Spleen (tissue), 11 donors: ENCODE measurements around the gene MSMP. TPM values are rescaled to one million over a fixed set of nuclear protein-coding genes. Genes with fewer than 3 reads are reported as not detected.
A peak's percentile ranks its signal among the peaks of the same experiment; 100 is the strongest.

ENCODE experiments used
- DNase-seq: peaks from one replicate; pipeline ENCODE4 v3.0.0-alpha.2; 2020
- H3K27ac ChIP-seq, 8 donors: fragments of 200-600 bp; sonication (generic) in 7 of 8; 1 replicate in 4 of 8; 2 replicates in 4 of 8; pipeline versions ENCODE4 v1.5.0 to v1.8.0; 2016 to 2021; ENCODE audit warnings: inconsistent platforms in 4 of 8, mild to moderate bottlenecking in 4 of 8, moderate library complexity in 1 of 8
- H3K27me3 ChIP-seq, 7 donors: fragments of 200-600 bp; sonication (generic) in 6 of 7; replicated peaks in 1 of 7; 1 replicate in 4 of 7; 2 replicates in 3 of 7; pipeline versions ENCODE4 v1.5.0 to v1.8.0; 2016 to 2021; ENCODE audit warnings: inconsistent platforms in 3 of 7, mild to moderate bottlenecking in 1 of 7
- H3K36me3 ChIP-seq, 6 donors: fragments of 200-600 bp; sonication (generic) in 5 of 6; 1 replicate in 4 of 6; 2 replicates in 2 of 6; pipeline versions ENCODE4 v1.5.0 to v1.8.0; 2016 to 2021; ENCODE audit warnings: inconsistent platforms in 2 of 6
- H3K4me1 ChIP-seq, 6 donors: fragments of 200-600 bp; sonication (generic) in 5 of 6; 1 replicate in 3 of 6; 2 replicates in 3 of 6; pipeline versions ENCODE4 v1.5.0 to v1.8.0; 2016 to 2021; ENCODE audit warnings: inconsistent platforms in 3 of 6
- H3K4me3 ChIP-seq, 8 donors: fragments of 200-600 bp; sonication (generic) in 7 of 8; 1 replicate in 4 of 8; 2 replicates in 4 of 8; pipeline versions ENCODE4 v1.5.0 to v1.8.0; 2016 to 2021; ENCODE audit warnings: inconsistent platforms in 4 of 8, mild to moderate bottlenecking in 4 of 8, moderate library complexity in 2 of 8
- H3K9me3 ChIP-seq, 8 donors: fragments of 200-600 bp; sonication (generic) in 7 of 8; 1 replicate in 4 of 8; 2 replicates in 4 of 8; pipeline versions ENCODE4 v1.5.0 to v1.8.0; 2016 to 2021; ENCODE audit warnings: inconsistent platforms in 4 of 8
- CTCF ChIP-seq, 11 experiments: fragments of 200-600 bp in 7 of 11; fragments of 450-650 bp in 4 of 11; sonication (generic) in 4 of 11; IDR thresholded peaks in 8 of 11; conservative IDR thresholded peaks in 3 of 11; 1 replicate in 7 of 11; 2 replicates in 4 of 11; pipeline versions ENCODE4 v1.4.0 to v1.8.0; 2016 to 2021; ENCODE audit warnings: antibody characterized with exemption in 11 of 11, inconsistent platforms in 4 of 11, mild to moderate bottlenecking in 1 of 11
- POLR2A ChIP-seq, 3 donors: fragments of 450-650 bp; IDR thresholded peaks; one replicate each; pipeline ENCODE4 v1.5.1; 2017; ENCODE audit warnings: antibody characterized with exemption in 3 of 3, mild to moderate bottlenecking in 1 of 3
- POLR2AphosphoS5 ChIP-seq, 3 donors: sonication (generic); formaldehyde crosslinking; IDR thresholded peaks; one replicate each; pipeline ENCODE4 v1.5.1; 2017; ENCODE audit warnings: antibody characterized with exemption in 3 of 3
- WGBS, 5 donors: extraction: QIAGEN DNeasy Blood & Tissue Kit in 3 of 5; methylation state at CpG; one replicate each; pipeline versions ENCODE4 v1.1.5 to v1.1.7; 2013 to 2018; 5-methylcytosine and 5-hydroxymethylcytosine counted together
- intact Hi-C: fragments of 100-400 bp; cut with DNase I; formaldehyde crosslinking; loops from one replicate; pipeline ENCODE4 v1.15.0; 2023; ENCODE audit warnings: low total_unique reads
- polyA plus RNA-seq, 3 donors: library from polyadenylated mRNA; stranded (reverse); fragments of 200-250 nt; gene quantifications; one replicate each; pipeline ENCODE4 v1.2.1, GENCODE V29; 2013
- total RNA-seq, 7 donors: library from RNA; depleted of rRNA in 3 of 7; stranded (reverse); fragments of >200 nt in 3 of 7; fragmentation: NEBNext Ultra II Directional in 4 of 7; extraction: Animal tissue kit (Norgen Biotek cat#: 25700) in 4 of 7; gene quantifications; one replicate each; pipeline versions ENCODE4 v1.1.0 to v1.2.1, GENCODE V29; 2016 to 2021
- donor health status: healthy with polysubstance abuse.
- donor health status: DM: no; HTN: no; CAD: no; lungs with moderate emphysema.
- donor health status: DM: no; HTN: no; CAD: no.
- donor health status: Bipolar disorder and iron deficiency.
- donor health status: healthy.
- donor health status: DM: no; HTN: no; CAD: no.
- donor health status: DM: yes; HTN: yes; CAD: no.

Gene MSMP
- total and polyA plus RNA-seq, 10 donors: 0.58 to 1.6 (median 0.63) TPM; not detected in 7

GRCh38 chr9:35732185-35732799 is 21.8 kb downstream of the MSMP start, which contains the start of the genes CREB3 and TLN1:
Gene CREB3 (plus strand): TSS chr9:35732666. CDS start chr9:35732773, 107 bp downstream.
Gene TLN1 (minus strand): TSS chr9:35732195. CDS start chr9:35725694, 6,501 bp downstream.
- H3K27ac ChIP-seq: peak within 1 kb of the TSS; percentile 94 to 100 (median 98)
- no peaks in the 10 kb centered on the region for H3K9me3 ChIP-seq
- no peaks in the 10 kb centered on the region for H3K27me3 ChIP-seq
- 0 to 1% (median 0%) methylated on average over 33 to 49 of the region's 49 CpGs for WGBS, 5 donors
- H3K4me3 ChIP-seq: peak within 1 kb of the TSS; percentile 66 to 90 (median 76)
- H3K36me3 ChIP-seq: peaks cover 7 to 46% (median 24%) of the 10 kb centered on the region in 6 donors
- peaks cover 47 to 90% (median 71%) of the 10 kb centered on the region in 6 donors for H3K4me1 ChIP-seq
- TF ChIP-seq CTCF (IDR thresholded peaks at IDR 0.05 in 8 of 11, conservative IDR thresholded peaks at IDR 0.05 in 3 of 11) (peak in 4 of 11 experiments; percentile 26 to 50 (median 34)), POLR2A (IDR thresholded peaks at IDR 0.05) (peak in 1 of 3 donors; percentile 79), POLR2AphosphoS5 (IDR thresholded peaks at IDR 0.05) (peak; percentile 99)
- DNase-seq: peak; percentile 100
- intact Hi-C loops: loop anchor here (5.0 to 10.0 kb wide), 2 partner anchors 75 to 127 kb away; partner anchors contain the start of genes CCDC107, RMRP and TESK1

- H3K36me3 ChIP-seq: peaks cover 3 to 44% (median 18%) of the 10 kb centered on the region in 6 donors
- intact Hi-C loops: loop anchor here (5.0 to 10.0 kb wide), 2 partner anchors 74 to 127 kb away; partner anchors contain the start of genes CCDC107, RMRP and TESK1
- peaks cover 54 to 90% (median 76%) of the 10 kb centered on the region in 6 donors for H3K4me1 ChIP-seq
- no peaks in the 10 kb centered on the region for H3K27me3 ChIP-seq
- H3K4me3 ChIP-seq: peak overlapping the region; percentile 66 to 90 (median 74)
- DNase-seq: no peak
- TF ChIP-seq POLR2A (IDR thresholded peaks at IDR 0.05) (no peak), POLR2AphosphoS5 (IDR thresholded peaks at IDR 0.05) (no peak)
- H3K9me3 ChIP-seq: no peaks in the 10 kb centered on the region
- WGBS, 5 donors: 1% methylated on average over 27 to 47 of the region's 47 CpGs
- H3K27ac ChIP-seq: peak overlapping the region; percentile 94 to 100 (median 98)
Measured at GRCh38 chr9:35731415-35732184, 22.5 kb downstream of the MSMP start.

GRCh38 chr9:35730486-35730854 is 23.6 kb downstream of the MSMP start:
- DNase-seq: no peak
- Histone ChIP-seq H3K4me3 (peak overlapping the region; percentile 66 to 90 (median 74)), H3K27me3 (no peaks in the 10 kb centered on the region), H3K4me1 (peaks cover 58 to 90% (median 77%) of the 10 kb centered on the region in 6 donors), H3K36me3 (peaks cover 0 to 44% (median 17%) of the 10 kb centered on the region in 6 donors), H3K27ac (peak overlapping the region; percentile 94 to 100 (median 98)), H3K9me3 (no peaks in the 10 kb centered on the region)
- intact Hi-C loops: loop anchor here (5.0 to 10.0 kb wide), 2 partner anchors 73 to 126 kb away; partner anchors contain the start of genes CCDC107, RMRP and TESK1
- TF ChIP-seq POLR2A (IDR thresholded peaks at IDR 0.05) (no peak), POLR2AphosphoS5 (IDR thresholded peaks at IDR 0.05) (no peak), CTCF (IDR thresholded peaks at IDR 0.05 in 8 of 11, conservative IDR thresholded peaks at IDR 0.05 in 3 of 11) (no peak)
- 57 to 71% (median 61%) methylated on average over 2 of the region's 2 CpGs for WGBS, 5 donors

- peak overlapping the region; percentile 14 to 90 (median 73) for H3K4me3 ChIP-seq
- H3K9me3 ChIP-seq: no peaks in the 10 kb centered on the region
- H3K27ac ChIP-seq: peak overlapping the region in 7 of 8 donors; percentile 97 to 100 (median 98)
- DNase-seq: peak; percentile 92
- no peaks in the 10 kb centered on the region for H3K27me3 ChIP-seq
- peaks cover 0 to 44% (median 17%) of the 10 kb centered on the region in 6 donors for H3K36me3 ChIP-seq
- TF ChIP-seq POLR2AphosphoS5 (IDR thresholded peaks at IDR 0.05): peak; percentile 42 to 65 (median 61)
- TF ChIP-seq CTCF (IDR thresholded peaks at IDR 0.05 in 8 of 11, conservative IDR thresholded peaks at IDR 0.05 in 3 of 11): peak in 10 of 11 experiments; percentile 18 to 80 (median 55)
- TF ChIP-seq POLR2A (IDR thresholded peaks at IDR 0.05): no peak
- WGBS, 5 donors: 2 to 12% (median 7%) methylated on average over 6 of the region's 6 CpGs
- intact Hi-C loops: loop anchor here (5.0 to 10.0 kb wide), 2 partner anchors 73 to 125 kb away; partner anchors contain the start of genes CCDC107, RMRP and TESK1
- H3K4me1 ChIP-seq: peaks cover 58 to 92% (median 79%) of the 10 kb centered on the region in 6 donors
Measured at GRCh38 chr9:35729700-35730485, 24.2 kb downstream of the MSMP start.
